Measurements from ENCODE around the gene IDI1.
"Not testable (repeated sequence)": the region's sequence is repeated elsewhere in the genome, so short reads cannot be mapped to it uniquely, and the experiment has no call there.

Gene IDI1

GRCh38 chr10:1063232-1063865, 14.4 kb upstream of the IDI1 start:
- no peak for DNase-seq (ENCODE audit: low read depth, low spot score)

- DNase-seq (ENCODE audit: low read depth, low spot score) = no peak
These were observed 13.2 kb upstream of the IDI1 start for GRCh38 chr10:1061930-1062774.

DNA sequence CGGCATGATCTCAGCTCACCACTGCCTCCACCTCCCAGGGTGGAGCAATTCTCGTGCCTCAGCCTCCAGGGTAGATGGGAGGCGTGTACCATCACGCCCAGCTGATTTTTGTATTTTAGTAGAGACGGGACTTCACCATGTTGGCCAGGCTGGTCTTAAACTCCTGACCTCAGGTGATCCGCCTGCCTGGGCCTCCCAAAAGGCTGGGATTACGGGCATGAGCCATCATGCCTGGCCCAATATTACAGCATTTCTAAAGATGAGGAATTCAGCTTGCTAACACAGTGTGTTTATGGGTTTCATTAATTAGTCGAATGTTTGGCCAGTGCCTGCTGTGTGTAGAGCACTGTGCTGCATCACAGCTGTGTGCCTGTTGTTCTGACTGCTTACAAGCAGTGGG, 11.0 kb upstream of the IDI1 start:
- DNase-seq (ENCODE audit: low read depth, low spot score) = no peak

DNA sequence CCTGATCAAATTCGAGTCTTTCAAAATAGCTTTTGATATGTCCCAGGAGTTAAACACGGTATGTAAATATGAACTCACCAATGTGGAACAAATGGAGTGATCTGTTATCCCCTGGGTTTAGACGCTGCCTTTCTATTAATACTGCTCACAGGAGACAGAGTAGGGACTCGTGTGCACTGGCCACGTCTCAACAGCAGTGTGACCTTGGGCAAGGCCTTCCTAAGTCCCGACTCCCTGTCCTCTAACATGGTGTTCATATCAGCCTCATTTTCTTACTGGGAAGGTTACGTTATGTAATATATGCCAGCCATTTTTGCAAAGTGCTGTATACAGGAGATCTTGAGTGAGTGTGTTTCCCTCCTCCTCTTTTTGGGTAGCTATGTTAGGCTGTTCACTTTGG, 9.1 kb upstream of the IDI1 start:
- DNase-seq (ENCODE audit: low read depth, low spot score) = no peak

GRCh38 chr10:1057106-1057657, 8.3 kb upstream of the IDI1 start:
- DNase-seq (ENCODE audit: low read depth, low spot score) = no peak

DNA sequence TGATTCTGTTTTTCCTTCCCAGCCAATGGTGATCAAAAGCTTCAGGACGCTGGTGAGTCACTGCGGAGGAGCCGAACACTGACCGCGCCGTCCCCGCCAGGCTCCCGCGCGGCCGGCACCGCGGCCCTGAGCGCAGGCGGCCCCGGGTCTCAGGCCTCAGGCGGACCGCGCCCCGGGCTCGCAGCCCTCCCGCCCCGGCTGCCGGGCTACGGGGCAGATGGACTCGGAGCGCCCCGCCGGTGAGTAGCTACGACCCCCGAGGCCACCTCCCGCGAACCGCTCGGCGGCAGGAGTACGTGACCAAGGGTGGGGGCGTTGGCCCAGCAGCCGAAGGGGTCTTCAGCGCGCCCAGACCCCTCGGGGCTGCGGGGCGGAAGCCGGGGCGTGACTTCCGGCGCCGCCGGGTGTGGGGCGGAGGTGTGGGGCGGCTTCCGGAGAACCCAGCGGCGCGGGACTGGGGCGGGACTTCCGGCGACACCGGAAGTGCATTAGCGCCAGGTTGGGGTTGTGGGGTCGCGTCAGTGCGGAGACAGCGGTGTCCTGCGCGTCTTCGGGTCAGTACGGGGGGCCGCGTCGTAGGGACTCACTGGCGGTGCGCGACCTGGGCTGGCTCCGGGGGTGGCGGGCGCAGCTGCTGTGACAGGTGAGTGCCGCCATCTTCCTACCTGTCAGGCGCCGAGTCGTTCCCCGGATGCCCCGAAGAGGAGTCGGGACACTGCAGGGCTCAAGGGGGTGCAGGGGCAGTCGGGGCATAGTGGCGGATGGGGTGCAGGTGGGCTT, 7.6 kb upstream of the IDI1 start, which contains the start of gene WDR37:
WDR37 (plus strand) TSS at position 60 of the 780 bp plus-strand sequence. CDS start 15,771 bp downstream, outside the sequence.
- DNase-seq (ENCODE audit: low read depth, low spot score) = no peak

DNA sequence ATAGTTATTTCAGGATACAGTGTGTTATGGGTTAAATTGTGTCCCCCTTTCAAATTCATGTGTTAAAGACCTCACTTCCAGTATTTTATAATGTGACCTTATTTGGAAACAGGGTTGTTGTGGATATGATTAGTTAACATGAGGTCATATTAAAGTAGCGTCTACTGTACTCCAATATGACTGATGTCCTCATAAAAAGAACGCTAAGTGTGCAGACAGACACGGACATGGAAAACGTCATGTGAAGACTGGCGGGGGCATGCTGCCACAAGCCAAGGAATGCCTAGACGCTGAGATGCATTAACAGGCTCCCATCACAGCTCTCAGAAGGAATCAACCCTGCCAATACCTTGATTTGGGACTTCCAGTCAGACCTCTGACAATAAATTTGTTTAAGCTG, 5.8 kb upstream of the IDI1 start:
- no peak for DNase-seq (ENCODE audit: low read depth, low spot score)

- DNase-seq (ENCODE audit: low read depth, low spot score) = no peak
These were observed 1.6 kb upstream of the IDI1 start for GRCh38 chr10:1050554-1050953.

- DNase-seq (ENCODE audit: low read depth, low spot score) = no peak
These were observed 1.2 kb upstream of the IDI1 start for GRCh38 chr10:1050145-1050544.

DNA sequence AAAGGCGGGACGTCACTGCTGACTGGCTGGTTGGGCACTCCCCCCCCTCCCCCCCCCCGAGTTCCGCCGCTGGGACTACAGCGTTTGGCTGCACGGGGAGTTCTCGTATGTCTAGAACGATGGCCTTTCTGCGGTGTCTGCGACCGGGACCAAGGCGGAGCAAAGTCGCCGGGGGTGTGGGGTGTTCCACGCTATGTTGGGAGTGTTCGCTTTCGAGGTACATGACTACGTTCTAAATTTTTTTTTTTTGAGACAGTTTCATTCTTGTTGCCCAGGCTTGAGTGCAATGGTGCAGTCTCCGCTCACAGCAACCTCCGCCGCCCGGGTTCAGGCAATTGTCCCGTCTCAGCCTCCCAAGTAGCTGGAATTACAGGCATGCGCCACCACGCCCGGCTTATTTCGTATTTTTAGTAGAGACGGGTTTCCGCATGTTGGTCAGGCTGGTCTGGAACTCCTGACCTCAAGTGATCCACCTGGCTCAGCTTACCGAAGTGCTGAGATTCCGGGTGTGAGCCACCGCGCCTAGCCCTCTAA, 573 bp upstream of the IDI1 start:
- DNase-seq (ENCODE audit: low read depth, low spot score) = no peak

- DNase-seq (ENCODE audit: low read depth, low spot score) = no peak
These were observed 579 bp downstream of the IDI1 start for GRCh38 chr10:1048349-1048731.

GRCh38 chr10:1047937-1048336, 982 bp downstream of the IDI1 start:
- DNase-seq (ENCODE audit: low read depth, low spot score) = no peak

DNA sequence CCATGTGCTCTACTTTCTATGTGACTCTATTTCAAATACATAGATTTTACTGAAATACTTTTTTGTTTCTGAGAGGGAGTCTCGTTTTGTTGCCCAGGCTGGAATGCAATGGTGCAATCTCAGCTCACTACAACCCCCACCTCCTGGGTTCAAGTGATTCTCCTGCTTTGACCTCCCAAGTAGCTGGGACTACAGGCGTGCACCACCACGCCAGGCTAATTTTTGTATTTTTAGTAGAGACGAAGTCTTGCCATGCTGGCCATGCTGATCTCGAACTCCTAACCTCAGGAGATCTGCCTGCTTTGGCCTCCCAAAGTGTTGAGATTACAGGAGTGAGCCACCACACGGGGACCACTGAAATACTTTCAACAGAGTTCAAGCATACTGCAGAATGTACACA, 3.5 kb downstream of the IDI1 start:
- no peak for DNase-seq (ENCODE audit: low read depth, low spot score)

DNA sequence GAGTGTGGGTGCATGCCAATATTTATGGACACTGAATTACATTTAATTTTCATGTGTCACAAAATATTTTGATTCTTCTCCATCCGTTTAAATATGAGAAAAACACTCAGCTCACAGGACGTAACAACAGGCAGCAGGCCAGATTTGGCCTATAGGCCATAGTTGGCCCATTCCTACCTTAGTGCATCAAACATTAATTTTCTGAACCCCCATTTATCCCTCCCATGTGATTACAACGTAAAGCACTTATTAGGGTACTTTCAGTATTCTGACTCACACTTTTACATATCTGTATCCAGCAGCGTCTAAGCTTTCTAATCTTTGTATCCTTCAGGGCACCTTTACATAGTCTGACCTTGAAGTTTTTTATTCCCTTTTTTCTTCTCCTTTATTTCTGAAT, 4.0 kb downstream of the IDI1 start:
- DNase-seq (ENCODE audit: low read depth, low spot score) = no peak

DNA sequence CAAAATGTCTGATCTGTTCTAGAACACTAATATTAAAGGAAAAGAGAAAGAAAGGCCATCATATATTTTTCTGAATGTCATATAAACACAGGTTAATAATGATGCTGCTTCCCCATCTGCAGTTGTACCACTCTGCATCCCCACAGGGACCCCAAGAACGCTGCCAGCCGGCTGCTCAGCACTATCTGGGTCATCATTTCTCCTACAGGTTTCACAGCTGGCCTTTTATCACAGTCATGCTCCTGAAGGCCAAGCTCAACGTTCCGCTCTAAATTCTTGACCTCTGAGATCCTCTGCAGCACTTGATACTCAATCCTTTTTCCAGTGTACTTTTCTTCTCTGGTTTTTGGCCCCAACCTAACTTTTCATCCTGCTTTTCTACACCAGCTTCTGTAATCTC, 4.8 kb downstream of the IDI1 start:
- no peak for DNase-seq (ENCODE audit: low read depth, low spot score)

DNA sequence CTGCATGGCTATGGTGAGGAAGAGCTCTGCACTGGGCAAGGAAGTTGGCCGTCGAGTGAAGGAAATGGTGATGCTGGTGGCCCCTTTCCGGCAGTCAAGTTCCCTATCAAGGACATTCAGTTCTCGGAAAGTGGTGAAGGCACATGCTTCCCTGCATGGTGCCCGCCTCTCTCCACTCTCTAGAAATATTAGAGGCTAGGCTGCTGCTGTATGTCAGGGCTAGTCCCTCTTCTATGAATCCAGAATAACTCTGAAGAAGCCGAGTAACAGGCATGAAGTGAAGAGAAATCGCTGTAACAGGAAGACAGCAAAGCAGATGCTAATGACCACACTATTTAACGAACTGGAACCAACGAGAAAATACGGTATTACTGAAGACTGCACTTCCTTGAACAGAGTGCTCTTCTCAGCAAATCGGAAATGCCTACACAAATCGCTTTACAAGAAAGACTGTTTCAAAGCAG, 5.4 kb downstream of the IDI1 start:
- DNase-seq (ENCODE audit: low read depth, low spot score) = no peak

GRCh38 chr10:1041514-1041913, 7.4 kb downstream of the IDI1 start:
- DNase-seq (ENCODE audit: low read depth, low spot score) = no peak

DNA sequence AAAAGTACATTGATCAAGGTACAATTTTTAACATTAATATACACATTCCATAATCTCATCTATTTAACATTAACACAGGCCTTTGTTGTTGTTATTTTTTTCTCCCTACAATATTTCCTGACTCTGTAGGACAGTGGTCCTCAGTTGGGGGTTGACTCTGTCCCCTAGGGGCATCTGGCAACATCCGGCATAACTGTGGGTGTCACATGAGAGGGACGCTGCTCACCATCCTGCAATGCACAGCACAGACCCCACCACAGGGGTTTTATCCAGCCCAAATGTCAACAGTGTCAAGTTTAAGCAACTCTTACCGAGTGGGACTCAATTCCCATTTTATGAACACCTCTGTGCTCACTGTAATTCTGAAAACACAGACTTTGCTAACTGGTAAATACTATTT, 8.8 kb downstream of the IDI1 start:
- DNase-seq (ENCODE audit: low read depth, low spot score) = no peak

- not testable (repeated sequence) for DNase-seq (ENCODE audit: low read depth, low spot score)
These were observed 10.2 kb downstream of the IDI1 start for GRCh38 chr10:1038769-1039168.

DNA sequence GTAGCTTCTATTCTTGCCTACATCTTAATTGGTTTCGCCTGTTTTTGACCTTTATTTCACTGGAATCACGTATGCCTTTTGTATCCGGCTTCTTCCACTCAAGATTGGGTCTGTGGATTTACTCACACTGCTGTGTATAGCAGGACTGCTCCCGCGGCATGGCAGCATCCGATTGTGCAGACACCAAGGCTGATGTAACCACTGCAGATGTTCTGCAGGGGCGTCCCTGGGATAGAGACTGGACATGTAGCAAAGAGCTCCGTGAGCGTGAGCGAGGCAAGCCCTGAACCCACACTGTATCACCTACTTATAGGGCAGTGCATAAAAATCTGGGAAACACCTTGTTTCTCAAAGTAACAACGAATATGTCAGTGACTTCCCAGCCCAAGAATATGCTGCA, 11.8 kb downstream of the IDI1 start:
- no peak for DNase-seq (ENCODE audit: low read depth, low spot score)

DNA sequence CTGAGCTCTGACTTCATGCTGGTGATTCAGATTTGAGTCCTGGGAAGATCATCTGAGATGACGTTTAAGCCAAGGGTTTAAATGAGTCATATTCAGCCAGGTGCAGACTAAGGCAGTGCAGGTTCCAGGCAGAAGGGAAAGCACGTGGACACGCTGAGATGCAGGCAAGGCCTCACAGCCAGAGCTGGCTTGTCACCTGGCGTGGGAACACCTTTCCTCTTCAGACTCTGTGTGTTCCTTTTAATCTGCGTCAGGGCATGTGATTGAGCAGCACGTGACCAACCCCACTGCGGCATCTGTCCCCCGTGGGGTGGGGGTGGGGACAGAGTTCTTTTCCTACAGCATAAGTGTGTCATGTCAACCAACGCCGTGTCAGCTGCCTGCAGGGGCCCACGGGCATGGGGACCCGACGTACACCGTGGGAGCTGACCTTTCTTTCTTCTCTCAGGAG, 12.6 kb downstream of the IDI1 start:
- no peak for DNase-seq (ENCODE audit: low read depth, low spot score)

DNA sequence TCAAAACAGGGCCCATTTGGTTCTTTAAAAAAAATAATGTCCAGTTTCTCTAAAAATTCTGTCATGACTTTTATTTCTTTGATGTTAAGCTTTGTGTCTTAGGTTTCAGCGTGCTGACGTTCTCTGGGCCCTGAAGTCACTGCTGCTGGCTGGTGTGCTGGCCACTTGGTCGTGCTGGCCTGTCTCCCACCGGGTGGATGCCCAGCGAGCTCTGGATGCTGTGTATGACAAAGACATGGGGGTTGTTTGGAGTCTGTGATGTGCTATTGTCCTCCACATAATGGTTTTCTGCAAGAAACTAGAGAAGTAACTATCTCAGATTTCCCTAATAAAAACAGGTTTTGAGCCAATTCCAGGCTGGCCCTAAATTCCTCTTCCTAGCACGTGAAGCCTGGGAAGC, 13.7 kb downstream of the IDI1 start:
- DNase-seq (ENCODE audit: low read depth, low spot score) = no peak

All from brain pericyte (primary cell).